ENCODE data around the gene UGT3A1.
"Not testable (repeated sequence)": the region's sequence is repeated elsewhere in the genome, so short reads cannot be mapped to it uniquely, and the experiment has no call there.

- not testable (repeated sequence) for TF ChIP-seq POLR2A, POLR2AphosphoS5, CTCF (IDR thresholded peaks at IDR 0.05)
These were observed 14.3 kb downstream of the UGT3A1 start for GRCh38 chr5:35976859-35977258.
